Measurements from ENCODE around the gene STARD8. TPM values are rescaled to one million over a fixed set of nuclear protein-coding genes. Genes with fewer than 3 reads are reported as not detected.

The STARD8 gene
- total RNA-seq, 1 donor from 2014 or later = 1.7 TPM

DNA sequence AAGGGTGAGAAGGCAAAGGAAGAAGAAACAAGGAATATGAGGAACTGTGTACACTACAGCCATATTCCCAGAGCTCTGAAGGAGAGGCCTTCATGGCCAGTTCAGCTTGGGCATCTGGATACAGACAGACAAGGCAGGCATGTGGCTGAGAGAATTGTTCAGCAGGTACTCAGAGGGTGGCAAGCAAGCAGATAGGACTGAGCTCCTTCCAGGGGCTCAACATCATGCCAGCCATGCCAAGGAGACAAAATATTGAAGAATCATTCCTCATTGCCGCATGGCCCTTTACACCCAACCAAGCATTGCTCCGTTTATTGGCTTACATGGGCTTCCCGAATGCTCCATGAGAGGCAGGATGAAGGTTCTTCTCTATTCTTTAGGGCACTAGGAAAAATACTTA is 102.8 kb downstream of the STARD8 start:
- no peak for DNase-seq

DNA sequence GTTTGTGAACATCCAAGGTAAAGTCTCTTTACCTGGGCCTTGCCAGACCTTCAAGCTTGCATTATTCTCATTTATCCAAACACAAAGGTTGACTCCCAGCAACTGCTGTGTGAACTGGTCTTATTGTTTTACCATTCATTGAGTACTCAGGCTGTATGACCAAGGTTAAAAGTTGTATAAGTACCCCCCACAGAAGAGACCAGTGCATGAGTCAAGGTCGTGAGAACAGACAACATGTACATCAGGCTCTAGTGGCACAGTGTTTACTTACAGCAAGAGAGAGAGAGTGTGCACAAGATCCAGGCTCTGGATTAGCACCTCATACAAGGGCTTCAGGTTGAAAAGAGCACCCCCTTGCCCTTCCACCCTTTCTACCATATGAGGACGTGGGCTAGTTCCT is 103.9 kb downstream of the STARD8 start:
- no peak for DNase-seq

DNA sequence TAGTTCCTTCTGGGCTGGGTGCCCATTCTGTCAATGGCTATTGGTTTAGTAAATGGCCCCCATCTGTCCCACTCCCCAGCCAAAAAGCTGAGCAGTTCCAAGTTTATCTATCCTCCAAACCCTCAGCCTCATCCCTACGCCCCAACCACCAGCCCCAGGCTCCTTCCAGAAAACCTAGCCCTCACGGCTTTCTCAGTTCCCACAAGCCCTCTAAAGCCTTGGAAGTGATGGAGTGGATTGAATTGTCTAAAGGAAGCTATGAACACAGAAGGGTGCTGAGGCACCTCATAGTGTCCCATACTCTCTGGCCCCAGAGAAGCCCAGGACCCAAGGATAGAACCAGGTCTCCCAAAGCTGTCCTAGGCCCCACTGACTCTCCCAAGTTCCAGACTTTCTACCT is 105.8 kb downstream of the STARD8 start:
- no peak for DNase-seq

- DNase-seq = no peak
These were observed 106.9 kb downstream of the STARD8 start for GRCh38 chrX:68754406-68754805.

- no peak for DNase-seq
These were observed 108.2 kb downstream of the STARD8 start for GRCh38 chrX:68755616-68756125.

DNA sequence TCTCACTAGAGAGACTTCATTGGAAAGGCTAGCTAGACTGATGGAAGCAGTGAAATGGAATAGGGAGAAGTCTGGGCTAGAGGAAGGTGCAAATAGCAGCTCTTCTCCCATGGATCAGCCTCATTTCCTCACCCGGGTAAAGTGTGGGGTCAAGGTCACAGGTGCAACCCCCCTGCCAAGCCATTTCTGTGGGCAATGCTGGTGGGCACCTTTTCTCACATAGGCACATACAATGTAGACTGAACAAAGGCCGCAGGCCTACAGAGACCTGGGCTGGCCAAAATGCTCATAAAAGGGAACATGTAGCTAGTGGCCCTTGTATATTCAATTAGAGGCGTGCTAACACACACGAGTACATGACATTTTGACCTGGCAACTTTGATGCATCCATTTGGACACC is 109.9 kb downstream of the STARD8 start:
- DNase-seq = no peak

- no peak for DNase-seq
These were observed 110.3 kb downstream of the STARD8 start for GRCh38 chrX:68757731-68758130.

- no peak for DNase-seq
These were observed 111.2 kb downstream of the STARD8 start for GRCh38 chrX:68758671-68759070.

GRCh38 chrX:68761086-68761485 is 113.6 kb downstream of the STARD8 start:
- DNase-seq = no peak

DNA sequence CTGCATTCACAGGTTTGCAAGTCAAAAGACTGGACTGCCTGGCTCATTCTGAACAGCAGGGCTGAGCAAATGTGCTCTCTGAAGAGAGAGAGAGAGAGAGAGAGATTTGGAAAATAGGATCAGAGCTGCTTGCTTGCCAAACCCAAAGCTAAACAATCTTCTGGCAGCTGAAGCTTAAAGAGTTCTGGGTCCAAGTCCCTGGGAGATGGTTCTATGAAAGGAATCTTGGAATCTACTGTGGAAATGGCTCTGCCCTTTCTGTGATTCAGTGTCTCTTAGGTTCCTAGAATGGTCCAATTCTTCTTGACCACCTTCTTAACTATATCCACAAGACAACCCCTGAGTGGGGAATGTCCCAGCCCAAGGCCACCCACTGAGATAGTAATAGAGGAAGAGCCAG is 115.3 kb downstream of the STARD8 start:
- DNase-seq = no peak

DNA sequence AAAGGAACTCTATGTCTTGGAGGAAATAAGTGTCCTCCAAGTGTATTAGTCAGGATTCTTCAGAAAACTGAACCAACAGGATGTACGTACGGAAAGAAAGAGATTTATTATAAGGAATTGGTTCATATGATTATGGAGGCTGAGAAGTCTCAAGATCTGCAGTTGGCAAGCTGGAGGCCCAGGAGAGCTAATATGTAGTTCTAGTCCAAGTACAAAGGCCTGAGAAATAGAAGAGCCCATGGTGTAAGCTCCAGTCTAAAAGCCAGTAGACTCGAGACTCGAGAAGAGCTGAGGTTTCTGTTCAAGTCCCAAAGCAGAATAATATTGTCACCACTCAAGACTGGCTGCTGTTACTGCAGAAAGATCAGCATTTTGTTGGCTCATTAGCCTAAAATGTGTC is 116.0 kb downstream of the STARD8 start:
- DNase-seq = no peak

Small RNA genes lying within 50 kb of the gene (small RNA-seq; reads per million reads assigned to genes)
- not detected for gene COX6CP12

Other genes starting within 250 kb of the STARD8 start
- gene OPHN1, start 214.2 kb upstream of the STARD8 start, total RNA-seq = 50.8 TPM
- gene YIPF6, start 148.6 kb upstream of the STARD8 start, total RNA-seq = 29.5 TPM
- 22.3 TPM for gene EFNB1, start 181.4 kb downstream of the STARD8 start, total RNA-seq

Measured in occipital lobe (tissue), 3 donors.